22Rv1 (cell line): Measurements from ENCODE around the gene HCN2.

Experiments used
- H3K27ac ChIP-seq: fragments of 450-650 bp; 2 replicates; pipeline ENCODE4 v1.5.1; 2017
- CTCF ChIP-seq: fragments of 450-650 bp; IDR thresholded peaks from 2 replicates; pipeline ENCODE4 v1.5.1; 2017; ENCODE audit warnings: mild to moderate bottlenecking
- ZFX ChIP-seq: fragments of 450-650 bp; IDR thresholded peaks from 2 replicates; pipeline ENCODE4 v1.6.1; 2017; ENCODE audit warnings: antibody characterized with exemption, borderline replicate concordance

Gene HCN2

GRCh38 chr19:590396-590745 is 690 bp downstream of the HCN2 start:
- TF ChIP-seq CTCF = no peak
- TF ChIP-seq ZFX = no peak
- H3K27ac ChIP-seq = peak overlapping the region; percentile 74

GRCh38 chr19:590750-591098 is 1.0 kb downstream of the HCN2 start:
- no peak for TF ChIP-seq CTCF
- no peak for TF ChIP-seq ZFX
- peak overlapping the region; percentile 74 for H3K27ac ChIP-seq

GRCh38 chr19:591099-591958 is 1.6 kb downstream of the HCN2 start:
- TF ChIP-seq ZFX = no peak
- no peak for TF ChIP-seq CTCF

GRCh38 chr19:592101-592500 is 2.4 kb downstream of the HCN2 start:
- TF ChIP-seq CTCF = no peak
- no peak for TF ChIP-seq ZFX
- no peak overlapping the region for H3K27ac ChIP-seq

More at GRCh38 chr19:591099-591958, 1.6 kb downstream of the HCN2 start:
- no peak overlapping the region; the same call in 1 of the 2 replicates for H3K27ac ChIP-seq

GRCh38 chr19:593055-593454 is 3.4 kb downstream of the HCN2 start:
- no peak overlapping the region for H3K27ac ChIP-seq
- TF ChIP-seq ZFX (no peak), CTCF (no peak)

GRCh38 chr19:593505-593904 is 3.8 kb downstream of the HCN2 start:
- TF ChIP-seq ZFX (no peak), CTCF (no peak)
- no peak overlapping the region for H3K27ac ChIP-seq

- TF ChIP-seq CTCF (no peak), ZFX (no peak)
- H3K27ac ChIP-seq = no peak overlapping the region
Measured at GRCh38 chr19:594265-594870, 4.7 kb downstream of the HCN2 start.
